A673 (cell line): ENCODE data around the gene ZDHHC19. TPM values are rescaled to one million over a fixed set of nuclear protein-coding genes. Genes with fewer than 3 reads are reported as not detected.

Experiments used
- BruUV-seq: library from RNA; stranded (reverse); fragments of 400-500 nt; replicated peaks from 2 replicates; lab custom pipeline; 2021; lab: Mats Ljungman, UMichigan
- CTCF ChIA-PET: fragments of 300-600 bp; sonication (Branson Sonifier 250); formaldehyde crosslinking; loops from one replicate; lab custom pipeline; 2022; ENCODE audit warnings: antibody characterized with exemption; lab: Charles Lee
- POLR2A ChIA-PET: fragments of 300-600 bp; sonication (Branson Sonifier 250); formaldehyde crosslinking; loops from one replicate; lab custom pipeline; 2022; ENCODE audit warnings: antibody characterized with exemption; ENCODE audit not compliant: low non-redundant PET; lab: Charles Lee
- DNase-seq: peaks from one replicate; pipeline ENCODE4 v3.0.0-alpha.2; 2015; ENCODE audit warnings: low spot score
- H3K27ac ChIP-seq: fragments of 200-600 bp; sonication (generic); 2 replicates; pipeline ENCODE4 v1.5.1; 2016; ENCODE audit warnings: mixed run types, low read depth, mild to moderate bottlenecking, mixed read lengths, antibody characterized with exemption, low read length; ENCODE audit not compliant: poor library complexity, severe bottlenecking
- H3K27me3 ChIP-seq: fragments of 200-600 bp; sonication (generic); replicated peaks from 2 replicates; pipeline ENCODE4 v1.6.1; 2017; ENCODE audit warnings: mixed run types, low read depth, mild to moderate bottlenecking, mixed read lengths, antibody characterized with exemption, low read length; ENCODE audit not compliant: insufficient read depth, poor library complexity
- H3K36me3 ChIP-seq: fragments of 200-600 bp; sonication (generic); 2 replicates; pipeline ENCODE4 v1.6.1; 2016; ENCODE audit warnings: mixed run types, mild to moderate bottlenecking, mixed read lengths, antibody characterized with exemption, low read length; ENCODE audit not compliant: insufficient read depth, poor library complexity, severe bottlenecking
- H3K4me1 ChIP-seq: fragments of 200-600 bp; sonication (generic); 2 replicates; pipeline ENCODE4 v1.6.1; 2017; ENCODE audit warnings: mixed run types, mild to moderate bottlenecking, mixed read lengths, antibody characterized with exemption, low read length; ENCODE audit not compliant: insufficient read depth, poor library complexity, severe bottlenecking
- H3K4me3 ChIP-seq: fragments of 200-600 bp; sonication (generic); 2 replicates; pipeline ENCODE4 v1.5.1; 2016; ENCODE audit warnings: low read depth, mixed run types, mild to moderate bottlenecking, mixed read lengths, low read length; ENCODE audit not compliant: poor library complexity, severe bottlenecking
- H3K9me3 ChIP-seq: fragments of 200-600 bp; sonication (generic); 2 replicates; pipeline ENCODE4 v1.6.1; 2016; ENCODE audit warnings: mixed run types, low read depth, mild to moderate bottlenecking, mixed read lengths, antibody characterized with exemption, low read length; ENCODE audit not compliant: poor library complexity, severe bottlenecking
- EZH2 ChIP-seq: fragments of 200-600 bp; sonication (generic); IDR thresholded peaks from 2 replicates; pipeline ENCODE4 v1.6.1; 2017; ENCODE audit warnings: borderline replicate concordance, low read depth, mild to moderate bottlenecking, mixed read lengths, antibody characterized with exemption, low read length; ENCODE audit not compliant: poor library complexity, severe bottlenecking
- intact Hi-C: fragments of 100-400 bp; cut with micrococcal nuclease; formaldehyde crosslinking; loops from one replicate; pipeline ENCODE4 v1.10.0; 2022; ENCODE audit not compliant: unreplicated experiment
- total RNA-seq: library from RNA; stranded (reverse); gene quantifications from 2 replicates; pipeline ENCODE4 v1.2.3, GENCODE V29; 2021
- TF ChIP-seq, protein P1 (sequence below): fragments of 300-800, 200-600 bp; sonication (generic); conservative IDR thresholded peaks from 2 replicates; pipeline ENCODE4 v1.5.1; 2017; ENCODE audit warnings: low read depth, mild to moderate bottlenecking, antibody characterized with exemption, low read length, moderate library complexity, mixed read lengths

The ZDHHC19 gene
- total RNA-seq, 1 experiment from 2014 or later: not detected

- Histone ChIP-seq H3K9me3 (no peaks in the 10 kb centered on the region), H3K4me1 (peaks cover 4% of the 10 kb centered on the region), H3K4me3 (no peak overlapping the region), H3K27ac (no peak overlapping the region), H3K36me3 (no peaks in the 10 kb centered on the region), H3K27me3 (no peaks in the 10 kb centered on the region)
- TF ChIP-seq, protein P1, sequence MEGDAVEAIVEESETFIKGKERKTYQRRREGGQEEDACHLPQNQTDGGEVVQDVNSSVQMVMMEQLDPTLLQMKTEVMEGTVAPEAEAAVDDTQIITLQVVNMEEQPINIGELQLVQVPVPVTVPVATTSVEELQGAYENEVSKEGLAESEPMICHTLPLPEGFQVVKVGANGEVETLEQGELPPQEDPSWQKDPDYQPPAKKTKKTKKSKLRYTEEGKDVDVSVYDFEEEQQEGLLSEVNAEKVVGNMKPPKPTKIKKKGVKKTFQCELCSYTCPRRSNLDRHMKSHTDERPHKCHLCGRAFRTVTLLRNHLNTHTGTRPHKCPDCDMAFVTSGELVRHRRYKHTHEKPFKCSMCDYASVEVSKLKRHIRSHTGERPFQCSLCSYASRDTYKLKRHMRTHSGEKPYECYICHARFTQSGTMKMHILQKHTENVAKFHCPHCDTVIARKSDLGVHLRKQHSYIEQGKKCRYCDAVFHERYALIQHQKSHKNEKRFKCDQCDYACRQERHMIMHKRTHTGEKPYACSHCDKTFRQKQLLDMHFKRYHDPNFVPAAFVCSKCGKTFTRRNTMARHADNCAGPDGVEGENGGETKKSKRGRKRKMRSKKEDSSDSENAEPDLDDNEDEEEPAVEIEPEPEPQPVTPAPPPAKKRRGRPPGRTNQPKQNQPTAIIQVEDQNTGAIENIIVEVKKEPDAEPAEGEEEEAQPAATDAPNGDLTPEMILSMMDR: no peak
- TF ChIP-seq EZH2: no peak
- BruUV-seq: no TSS peak
- intact Hi-C loops: no loop called here
- no peak for DNase-seq
- ChIA-PET POLR2A (no interaction called here), CTCF (no interaction called here)
Observed at GRCh38 chr3:196164576-196164975, 46.6 kb downstream of the ZDHHC19 start.

- H3K9me3 ChIP-seq: no peaks in the 10 kb centered on the region
- H3K27ac ChIP-seq: no peak overlapping the region
- no peak for DNase-seq
- no peaks in the 10 kb centered on the region for H3K36me3 ChIP-seq
- ChIA-PET CTCF (no interaction called here), POLR2A (no interaction called here)
- no TSS peak for BruUV-seq
- intact Hi-C loops: no loop called here
- no peaks in the 10 kb centered on the region for H3K27me3 ChIP-seq
- H3K4me1 ChIP-seq: peaks cover 2% of the 10 kb centered on the region
- no peak overlapping the region for H3K4me3 ChIP-seq
- TF ChIP-seq, protein P1: no peak
- no peak for TF ChIP-seq EZH2
Observed at GRCh38 chr3:196163666-196164493, 47.3 kb downstream of the ZDHHC19 start.

DNA sequence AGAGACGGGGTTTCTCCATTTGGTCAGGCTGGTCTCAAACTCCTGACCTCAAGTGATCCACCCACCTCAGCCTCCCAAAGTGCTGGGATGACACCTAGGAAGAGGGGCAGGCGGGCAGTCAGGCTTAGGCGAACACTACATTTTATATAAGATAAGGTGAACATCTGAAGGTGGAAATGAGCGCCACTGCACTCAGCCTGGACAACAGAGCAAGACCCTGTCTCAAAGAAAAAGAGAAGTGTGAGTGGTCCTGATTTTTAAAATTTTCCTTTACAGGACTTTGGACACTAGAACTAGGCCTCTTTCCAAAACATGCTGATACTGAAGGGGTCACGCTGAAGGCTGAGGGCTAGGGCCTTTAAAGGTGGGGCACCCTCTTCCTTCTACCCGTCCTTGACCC lies 48.0 kb downstream of the ZDHHC19 start:
- Histone ChIP-seq H3K27me3 (no peaks in the 10 kb centered on the region), H3K4me1 (no peaks in the 10 kb centered on the region), H3K27ac (no peak overlapping the region), H3K9me3 (no peaks in the 10 kb centered on the region), H3K4me3 (no peak overlapping the region), H3K36me3 (no peaks in the 10 kb centered on the region)
- no peak for DNase-seq
- no peak for TF ChIP-seq EZH2
- TF ChIP-seq, protein P1: no peak
- ChIA-PET CTCF (no interaction called here), POLR2A (no interaction called here)
- intact Hi-C loops: no loop called here
- no TSS peak for BruUV-seq
